Measurements from ENCODE around the gene ANO9.

DNA sequence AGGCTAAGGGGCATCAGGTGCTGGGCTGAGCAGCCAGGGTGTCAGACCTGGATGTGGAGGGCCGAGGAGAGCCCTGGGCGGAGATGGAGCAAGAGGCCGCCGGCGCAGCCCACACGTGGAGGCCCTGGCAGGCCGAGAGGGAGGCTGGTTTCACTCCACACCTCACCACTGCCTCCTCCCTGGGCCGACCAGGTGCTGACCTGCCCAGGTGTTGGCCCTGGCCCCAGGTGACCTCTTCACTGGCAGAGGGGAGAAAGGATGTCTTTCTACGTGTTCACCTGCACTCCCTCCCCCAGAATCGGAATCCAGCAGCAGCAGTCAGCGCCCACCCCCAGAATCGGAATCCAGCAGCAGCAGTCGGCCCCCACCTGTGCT, 781 bp downstream of the ANO9 start:
- TF ChIP-seq, protein P1, sequence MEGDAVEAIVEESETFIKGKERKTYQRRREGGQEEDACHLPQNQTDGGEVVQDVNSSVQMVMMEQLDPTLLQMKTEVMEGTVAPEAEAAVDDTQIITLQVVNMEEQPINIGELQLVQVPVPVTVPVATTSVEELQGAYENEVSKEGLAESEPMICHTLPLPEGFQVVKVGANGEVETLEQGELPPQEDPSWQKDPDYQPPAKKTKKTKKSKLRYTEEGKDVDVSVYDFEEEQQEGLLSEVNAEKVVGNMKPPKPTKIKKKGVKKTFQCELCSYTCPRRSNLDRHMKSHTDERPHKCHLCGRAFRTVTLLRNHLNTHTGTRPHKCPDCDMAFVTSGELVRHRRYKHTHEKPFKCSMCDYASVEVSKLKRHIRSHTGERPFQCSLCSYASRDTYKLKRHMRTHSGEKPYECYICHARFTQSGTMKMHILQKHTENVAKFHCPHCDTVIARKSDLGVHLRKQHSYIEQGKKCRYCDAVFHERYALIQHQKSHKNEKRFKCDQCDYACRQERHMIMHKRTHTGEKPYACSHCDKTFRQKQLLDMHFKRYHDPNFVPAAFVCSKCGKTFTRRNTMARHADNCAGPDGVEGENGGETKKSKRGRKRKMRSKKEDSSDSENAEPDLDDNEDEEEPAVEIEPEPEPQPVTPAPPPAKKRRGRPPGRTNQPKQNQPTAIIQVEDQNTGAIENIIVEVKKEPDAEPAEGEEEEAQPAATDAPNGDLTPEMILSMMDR (IDR thresholded peaks at IDR 0.05; ENCODE audit: low read depth, low read length), result no peak
- TF ChIP-seq EZH2phosphoT487 (IDR thresholded peaks at IDR 0.05; ENCODE audit: low read depth), result no peak
